Endothelial cell of umbilical vein (primary cell): ENCODE results near the gene ERBB4. TPM values are rescaled to one million over a fixed set of nuclear protein-coding genes. Genes with fewer than 3 reads are reported as not detected.

Experiments used
- BruUV-seq: library from RNA; stranded (reverse); fragments of 400-500 nt; replicated peaks from 2 replicates; lab custom pipeline; 2021; lab: Mats Ljungman, UMichigan
- CTCF ChIA-PET: fragments of 300-600, 350-600 bp; sonication (Branson Sonifier 250); formaldehyde crosslinking; loops from one replicate; lab custom pipeline; 2021; ENCODE audit warnings: antibody characterized with exemption, inconsistent platforms; lab: Charles Lee
- POLR2A ChIA-PET: fragments of 300-600, 350-600 bp; sonication (Branson Sonifier 250); formaldehyde crosslinking; loops from one replicate; lab custom pipeline; 2021; ENCODE audit warnings: antibody characterized with exemption, inconsistent platforms; lab: Charles Lee
- DNase-seq: peaks from one replicate; pipeline ENCODE4 v3.0.0-alpha.2; 2011; ENCODE audit warnings: low read depth, low spot score
- FAIRE-seq: peaks from 2 replicates; lab custom pipeline; 2011; peaks lifted over from hg19 to GRCh38; lab: Jason Lieb, UNC
- H2AFZ ChIP-seq: 2 replicates; pipeline ENCODE4 v1.6.0; 2012; ENCODE audit warnings: low read depth, low read length, control low read depth, inconsistent platforms
- H3K27ac ChIP-seq: 2 replicates; pipeline ENCODE4 v1.5.1; 2011; ENCODE audit warnings: low read depth, mild to moderate bottlenecking, control low read depth, low read length, moderate library complexity; ENCODE audit not compliant: insufficient read depth
- H3K27me3 ChIP-seq, 2 experiments: 2 replicates each; pipeline versions ENCODE4 v1.6.0 to v1.6.1; 2011; ENCODE audit warnings: low read length in 2 of 2, mixed read lengths in 1 of 2; ENCODE audit not compliant: control insufficient read depth in 2 of 2, insufficient read depth in 2 of 2
- H3K36me3 ChIP-seq, 2 experiments: 2 replicates in 1 of 2; 3 replicates in 1 of 2; pipeline ENCODE4 v1.5.1; 2011; ENCODE audit warnings: low read length in 2 of 2, mild to moderate bottlenecking in 1 of 2, moderate library complexity in 1 of 2; ENCODE audit not compliant: control insufficient read depth in 2 of 2, insufficient read depth in 2 of 2; ENCODE audit errors: extremely low read depth in 1 of 2
- H3K4me1 ChIP-seq: 3 replicates; pipeline ENCODE4 v1.5.1; 2011; ENCODE audit warnings: mild to moderate bottlenecking, low read length; ENCODE audit not compliant: control insufficient read depth, insufficient read depth; ENCODE audit errors: extremely low read depth
- H3K4me2 ChIP-seq: 2 replicates; pipeline ENCODE4 v1.6.1; 2011; ENCODE audit warnings: low read length, control low read depth, mixed read lengths; ENCODE audit not compliant: insufficient read depth
- H3K4me3 ChIP-seq, 3 experiments: fragments of 200-600 bp in 1 of 3; sonication (generic), shearing (Covaris generic) in 1 of 3; replicated peaks in 1 of 3; 2 replicates each; pipeline ENCODE4 v1.5.1; 2011 to 2016; ENCODE audit warnings: control low read depth in 3 of 3, low read length in 3 of 3, mild to moderate bottlenecking in 2 of 3, inconsistent platforms in 1 of 3, low read depth in 1 of 3, moderate library complexity in 1 of 3; ENCODE audit not compliant: insufficient read depth in 1 of 3
- H3K79me2 ChIP-seq: 2 replicates; pipeline ENCODE4 v1.6.0; 2012; ENCODE audit warnings: low read length, inconsistent platforms; ENCODE audit not compliant: control insufficient read depth, insufficient read depth
- H3K9ac ChIP-seq: replicated peaks from 2 replicates; pipeline ENCODE3; 2011; ENCODE audit warnings: low read length, control low read depth; ENCODE audit not compliant: insufficient read depth; ENCODE audit errors: extremely low read depth
- H3K9me1 ChIP-seq: replicated peaks from 3 replicates; pipeline ENCODE4 v1.6.0; 2011; ENCODE audit warnings: mild to moderate bottlenecking, low read length; ENCODE audit not compliant: control insufficient read depth, insufficient read depth; ENCODE audit errors: extremely low read depth
- H3K9me3 ChIP-seq: replicated peaks from 2 replicates; pipeline ENCODE4 v1.5.1; 2012; ENCODE audit warnings: low read length, inconsistent platforms; ENCODE audit not compliant: control insufficient read depth, insufficient read depth
- H4K20me1 ChIP-seq: replicated peaks from 2 replicates; pipeline ENCODE3; 2011; ENCODE audit warnings: mild to moderate bottlenecking, low read length; ENCODE audit not compliant: control insufficient read depth, insufficient read depth; ENCODE audit errors: extremely low read depth
- EZH2 ChIP-seq: IDR thresholded peaks from 2 replicates; pipeline ENCODE4 v1.6.1; 2012; ENCODE audit warnings: borderline replicate concordance, low read depth, mild to moderate bottlenecking, moderate library complexity, low read length, inconsistent platforms; ENCODE audit not compliant: severe bottlenecking
- FOS ChIP-seq: IDR thresholded peaks from 2 replicates; pipeline ENCODE4 v1.6.1; 2011; ENCODE audit warnings: mild to moderate bottlenecking, low read length, moderate library complexity, borderline replicate concordance; ENCODE audit not compliant: insufficient read depth
- GATA2 ChIP-seq: IDR thresholded peaks from 2 replicates; pipeline ENCODE4 v1.7.0; 2011; ENCODE audit warnings: low read depth, mild to moderate bottlenecking, moderate library complexity, mixed read lengths, low read length; ENCODE audit not compliant: insufficient read length, insufficient read depth
- JUN ChIP-seq: IDR thresholded peaks from 2 replicates; pipeline ENCODE4 v1.6.1; 2011; ENCODE audit warnings: borderline replicate concordance, low read depth; ENCODE audit not compliant: insufficient read length, insufficient read depth
- MYC ChIP-seq: IDR thresholded peaks from one replicate; pipeline ENCODE4 v1.6.1; 2011; ENCODE audit warnings: mild to moderate bottlenecking, low read depth, low read length
- POLR2A ChIP-seq: IDR thresholded peaks from 2 replicates; pipeline ENCODE4 v1.6.1; 2012; ENCODE audit warnings: low read depth, mild to moderate bottlenecking, control low read depth, low read length
- POLR2AphosphoS5 ChIP-seq: IDR thresholded peaks from 2 replicates; pipeline ENCODE4 v1.6.1; 2012; ENCODE audit warnings: low read depth, mild to moderate bottlenecking, control low read depth, low read length, moderate library complexity; ENCODE audit not compliant: insufficient read depth
- dilution Hi-C: fragments of 300-500 bp; cut with MboI; formaldehyde crosslinking; loops from one replicate; pipeline ENCODE4 v1.15.0; 2019; ENCODE audit warnings: low sequenced_read_pairs; ENCODE audit not compliant: extremely low pct_ligation_motif_present
- intact Hi-C: fragments of 100-400 bp; cut with micrococcal nuclease; formaldehyde crosslinking; loops from one replicate; pipeline ENCODE4 v1.10.0; 2022
- polyA plus RNA-seq, 4 experiments: library from polyadenylated mRNA; depleted of rRNA in 3 of 4; stranded (reverse) in 3 of 4; unstranded in 1 of 4; fragments of >200 nt; gene quantifications; 2 replicates each; pipeline versions ENCODE4 v1.2.1 to v1.2.3, GENCODE V29; 2011 to 2012; ENCODE audit warnings: missing spikeins in 1 of 4
- total RNA-seq: library from RNA; stranded (reverse); gene quantifications from 2 replicates; pipeline ENCODE4 v1.2.3, GENCODE V29; 2021
- TF ChIP-seq, protein P1 (sequence below), 2 donors: IDR thresholded peaks; 1 replicate in 1 of 2; 2 replicates in 1 of 2; pipeline ENCODE4 v1.5.1; 2011; ENCODE audit warnings: low read length in 2 of 2, mild to moderate bottlenecking in 2 of 2, moderate library complexity in 2 of 2, control low read depth in 1 of 2, inconsistent platforms in 1 of 2, low read depth in 1 of 2; ENCODE audit not compliant: insufficient read depth in 1 of 2; ENCODE audit errors: extremely low read depth in 1 of 2

The ERBB4 gene
- total and polyA plus RNA-seq, 2 donors (not counting 3 experiments of a cell fraction or from before 2014, with no cell fraction given): 0.01 to 0.27 TPM

DNA sequence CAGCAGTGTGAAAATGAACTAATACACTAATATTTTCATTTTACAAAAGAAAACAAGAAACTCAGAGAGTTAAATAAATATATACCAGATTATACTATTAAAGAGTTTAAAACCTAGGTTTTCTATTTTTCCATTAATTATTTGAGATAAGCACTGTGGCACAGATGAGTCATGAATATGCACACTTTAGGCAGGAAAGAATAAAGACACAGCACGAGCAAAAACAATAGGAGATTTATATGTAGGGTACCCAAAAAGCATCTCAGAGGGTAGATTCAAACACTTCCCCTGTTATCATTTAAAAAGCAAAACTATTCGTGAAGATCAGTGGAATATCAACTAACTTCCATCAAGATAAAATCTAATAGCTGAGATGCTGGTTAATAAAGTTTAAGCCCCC, 430.6 kb downstream of the ERBB4 start:
- no peak overlapping the region for H3K27ac ChIP-seq
- CTCF ChIA-PET: no interaction called here
- H3K4me3 ChIP-seq: no peak overlapping the region
- dilution Hi-C loops: no loop called here
- TF ChIP-seq POLR2A (no peak), MYC (no peak), EZH2 (no peak), FOS (peak; percentile 78), JUN (peak; percentile 27), GATA2 (no peak), POLR2AphosphoS5 (no peak)
- TF ChIP-seq, protein P1, sequence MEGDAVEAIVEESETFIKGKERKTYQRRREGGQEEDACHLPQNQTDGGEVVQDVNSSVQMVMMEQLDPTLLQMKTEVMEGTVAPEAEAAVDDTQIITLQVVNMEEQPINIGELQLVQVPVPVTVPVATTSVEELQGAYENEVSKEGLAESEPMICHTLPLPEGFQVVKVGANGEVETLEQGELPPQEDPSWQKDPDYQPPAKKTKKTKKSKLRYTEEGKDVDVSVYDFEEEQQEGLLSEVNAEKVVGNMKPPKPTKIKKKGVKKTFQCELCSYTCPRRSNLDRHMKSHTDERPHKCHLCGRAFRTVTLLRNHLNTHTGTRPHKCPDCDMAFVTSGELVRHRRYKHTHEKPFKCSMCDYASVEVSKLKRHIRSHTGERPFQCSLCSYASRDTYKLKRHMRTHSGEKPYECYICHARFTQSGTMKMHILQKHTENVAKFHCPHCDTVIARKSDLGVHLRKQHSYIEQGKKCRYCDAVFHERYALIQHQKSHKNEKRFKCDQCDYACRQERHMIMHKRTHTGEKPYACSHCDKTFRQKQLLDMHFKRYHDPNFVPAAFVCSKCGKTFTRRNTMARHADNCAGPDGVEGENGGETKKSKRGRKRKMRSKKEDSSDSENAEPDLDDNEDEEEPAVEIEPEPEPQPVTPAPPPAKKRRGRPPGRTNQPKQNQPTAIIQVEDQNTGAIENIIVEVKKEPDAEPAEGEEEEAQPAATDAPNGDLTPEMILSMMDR (IDR thresholded peaks at IDR 0.05; ENCODE audit: extremely low read depth in 1 of 2, insufficient read depth in 1 of 2, low read depth in 1 of 2, low read length in 2 of 2): no peak
- FAIRE-seq: no peak
- POLR2A ChIA-PET: no interaction called here
- H3K9me3 ChIP-seq: no peaks in the 10 kb centered on the region
- H3K36me3 ChIP-seq: no peaks in the 10 kb centered on the region
- H3K9ac ChIP-seq: no peak overlapping the region
- no peaks in the 10 kb centered on the region for H3K27me3 ChIP-seq
- H3K4me2 ChIP-seq: no peak overlapping the region
- DNase-seq: peak; percentile 57
- H3K79me2 ChIP-seq: no peaks in the 10 kb centered on the region
- no peaks in the 10 kb centered on the region for H4K20me1 ChIP-seq
- no peaks in the 10 kb centered on the region for H3K9me1 ChIP-seq
- intact Hi-C loops: loop anchor here (1.0 to 2.0 kb wide), 2 partner anchors 56 to 75 kb away; no protein-coding TSS in a partner anchor
- peaks cover 26% of the 10 kb centered on the region for H3K4me1 ChIP-seq
- H2AFZ ChIP-seq: no peak overlapping the region
- BruUV-seq: no TSS peak
